DND-41 (cell line): Measurements from ENCODE around the gene SLC35D3.

Source experiments
- ATAC-seq: fragments of 200-7000 bp; cut with Tn5 transposase; 3 replicates; pipeline ENCODE4 v1.9.1; 2021; ENCODE audit warnings: low read depth; ENCODE audit not compliant: insufficient read depth
- DNase-seq: peaks from one replicate; pipeline ENCODE4 v3.0.0-alpha.2; 2020
- H2AFZ ChIP-seq: 2 replicates; pipeline ENCODE4 v1.6.0; 2012; ENCODE audit warnings: low read depth, low read length
- H3K27ac ChIP-seq: 2 replicates; pipeline ENCODE4 v1.5.1; 2012; ENCODE audit warnings: low read length, inconsistent platforms
- H3K27me3 ChIP-seq: fragments of 200-600 bp; sonication (generic); 2 replicates; pipeline ENCODE4 v1.6.0; 2012; ENCODE audit warnings: low read length, mild to moderate bottlenecking, inconsistent platforms; ENCODE audit not compliant: insufficient read depth, poor library complexity
- H3K36me3 ChIP-seq: 2 replicates; pipeline ENCODE4 v1.5.1; 2012; ENCODE audit warnings: low read length, inconsistent platforms; ENCODE audit not compliant: insufficient read depth
- H3K4me1 ChIP-seq: 2 replicates; pipeline ENCODE4 v1.5.1; 2012; ENCODE audit warnings: mild to moderate bottlenecking, low read length; ENCODE audit not compliant: insufficient read depth
- H3K4me2 ChIP-seq: 2 replicates; pipeline ENCODE4 v1.6.0; 2012; ENCODE audit warnings: mild to moderate bottlenecking, moderate library complexity, low read length, inconsistent platforms; ENCODE audit not compliant: insufficient read depth
- H3K4me3 ChIP-seq, 2 experiments: fragments of 200-600 bp in 1 of 2; shearing (Covaris generic) in 1 of 2; 2 replicates each; pipeline ENCODE4 v1.5.1; 2012 to 2016; ENCODE audit warnings: inconsistent platforms in 2 of 2, low read length in 2 of 2, mild to moderate bottlenecking in 2 of 2, low read depth in 1 of 2, moderate library complexity in 1 of 2
- H3K79me2 ChIP-seq: 2 replicates; pipeline ENCODE4 v1.6.0; 2012; ENCODE audit warnings: low read length, inconsistent platforms; ENCODE audit not compliant: insufficient read depth
- H3K9ac ChIP-seq: 2 replicates; pipeline ENCODE4 v1.6.0; 2012; ENCODE audit warnings: low read depth, mild to moderate bottlenecking, inconsistent platforms, low read length, moderate library complexity
- H3K9me3 ChIP-seq: 2 replicates; pipeline ENCODE4 v1.5.1; 2012; ENCODE audit warnings: low read length, moderate library complexity, mild to moderate bottlenecking, inconsistent platforms; ENCODE audit not compliant: insufficient read depth, severe bottlenecking
- H4K20me1 ChIP-seq: 2 replicates; pipeline ENCODE4 v1.6.0; 2012; ENCODE audit warnings: low read length; ENCODE audit not compliant: insufficient read depth
- CTCF ChIP-seq: IDR thresholded peaks from 2 replicates; pipeline ENCODE4 v1.5.1; 2012; ENCODE audit warnings: borderline replicate concordance, low read length, moderate library complexity, mild to moderate bottlenecking; ENCODE audit not compliant: poor library complexity, severe bottlenecking; ENCODE audit errors: extremely low read depth
- EZH2 ChIP-seq: IDR thresholded peaks from 3 replicates; pipeline ENCODE4 v1.6.1; 2012; ENCODE audit warnings: borderline replicate concordance, low read depth, mild to moderate bottlenecking, moderate library complexity, low read length, inconsistent platforms; ENCODE audit not compliant: severe bottlenecking

Gene SLC35D3

GRCh38 chr6:136914947-136915346 is 7.2 kb upstream of the SLC35D3 start:
- H3K4me3 ChIP-seq = no peak overlapping the region
- H3K27me3 ChIP-seq = no peaks in the 10 kb centered on the region
- TF ChIP-seq CTCF (no peak), EZH2 (no peak)
- ATAC-seq (peak; percentile 45; the same call in 1 of the 3 replicates), DNase-seq (no peak)
- no peak overlapping the region for H2AFZ ChIP-seq
- no peak overlapping the region for H3K27ac ChIP-seq
- peaks cover 5% of the 10 kb centered on the region; the same call in 1 of the 2 replicates for H3K36me3 ChIP-seq
- H3K4me2 ChIP-seq = no peak overlapping the region
- peaks cover 4% of the 10 kb centered on the region for H3K4me1 ChIP-seq
- no peak overlapping the region for H3K9ac ChIP-seq
- no peaks in the 10 kb centered on the region for H4K20me1 ChIP-seq
- no peaks in the 10 kb centered on the region for H3K79me2 ChIP-seq
- H3K9me3 ChIP-seq = no peaks in the 10 kb centered on the region

- Histone ChIP-seq H2AFZ (no peak overlapping the region), H3K9ac (no peak overlapping the region), H3K4me1 (peaks cover 17% of the 10 kb centered on the region), H3K4me3 (no peak overlapping the region), H3K4me2 (no peak overlapping the region), H4K20me1 (no peaks in the 10 kb centered on the region), H3K36me3 (peaks cover 5% of the 10 kb centered on the region; the same call in 1 of the 2 replicates), H3K9me3 (no peaks in the 10 kb centered on the region), H3K79me2 (no peaks in the 10 kb centered on the region), H3K27ac (no peak overlapping the region), H3K27me3 (no peaks in the 10 kb centered on the region)
- ATAC-seq (no peak), DNase-seq (no peak)
- TF ChIP-seq CTCF (no peak), EZH2 (no peak)
These were observed 3.4 kb upstream of the SLC35D3 start for GRCh38 chr6:136918706-136919105.

GRCh38 chr6:136920216-136920615 is 1.9 kb upstream of the SLC35D3 start:
- H3K27ac ChIP-seq = no peak overlapping the region
- TF ChIP-seq CTCF (no peak), EZH2 (no peak)
- no peak overlapping the region for H3K4me3 ChIP-seq
- H4K20me1 ChIP-seq = no peaks in the 10 kb centered on the region
- no peaks in the 10 kb centered on the region for H3K79me2 ChIP-seq
- ATAC-seq = peak; percentile 74
- peaks cover under 1% of the 10 kb centered on the region; the same call in 1 of the 2 replicates for H3K36me3 ChIP-seq
- H3K4me2 ChIP-seq = no peak overlapping the region
- H3K4me1 ChIP-seq = peaks cover 17% of the 10 kb centered on the region
- H3K9ac ChIP-seq = no peak overlapping the region
- no peaks in the 10 kb centered on the region for H3K9me3 ChIP-seq
- H3K27me3 ChIP-seq = no peaks in the 10 kb centered on the region
- peak; percentile 30 for DNase-seq
- no peak overlapping the region for H2AFZ ChIP-seq
